Gastroesophageal sphincter (tissue), 3 donors: ENCODE measurements around the gene SLAMF1.

Experiments used
- POLR2A ChIP-seq, 2 donors: fragments of 450-650 bp; IDR thresholded peaks; one replicate each; pipeline ENCODE4 v1.6.1; 2017; ENCODE audit warnings: antibody characterized with exemption in 2 of 2, mild to moderate bottlenecking in 2 of 2, moderate library complexity in 1 of 2
- POLR2AphosphoS5 ChIP-seq: sonication (generic); formaldehyde crosslinking; IDR thresholded peaks from one replicate; pipeline ENCODE4 v1.6.1; 2017; ENCODE audit warnings: antibody characterized with exemption
- TF ChIP-seq, protein P1 (sequence below), 4 experiments: fragments of 200-600 bp in 2 of 4; fragments of 450-650 bp in 2 of 4; sonication (generic) in 1 of 4; IDR thresholded peaks; one replicate each; pipeline ENCODE4 v1.5.1; 2017 to 2019; ENCODE audit warnings: antibody characterized with exemption in 4 of 4, mild to moderate bottlenecking in 2 of 4, moderate library complexity in 2 of 4

GRCh38 chr1:160652924-160653619, 6.2 kb upstream of the SLAMF1 start:
- TF ChIP-seq POLR2A (IDR thresholded peaks at IDR 0.05), result no peak
- TF ChIP-seq, protein P1, sequence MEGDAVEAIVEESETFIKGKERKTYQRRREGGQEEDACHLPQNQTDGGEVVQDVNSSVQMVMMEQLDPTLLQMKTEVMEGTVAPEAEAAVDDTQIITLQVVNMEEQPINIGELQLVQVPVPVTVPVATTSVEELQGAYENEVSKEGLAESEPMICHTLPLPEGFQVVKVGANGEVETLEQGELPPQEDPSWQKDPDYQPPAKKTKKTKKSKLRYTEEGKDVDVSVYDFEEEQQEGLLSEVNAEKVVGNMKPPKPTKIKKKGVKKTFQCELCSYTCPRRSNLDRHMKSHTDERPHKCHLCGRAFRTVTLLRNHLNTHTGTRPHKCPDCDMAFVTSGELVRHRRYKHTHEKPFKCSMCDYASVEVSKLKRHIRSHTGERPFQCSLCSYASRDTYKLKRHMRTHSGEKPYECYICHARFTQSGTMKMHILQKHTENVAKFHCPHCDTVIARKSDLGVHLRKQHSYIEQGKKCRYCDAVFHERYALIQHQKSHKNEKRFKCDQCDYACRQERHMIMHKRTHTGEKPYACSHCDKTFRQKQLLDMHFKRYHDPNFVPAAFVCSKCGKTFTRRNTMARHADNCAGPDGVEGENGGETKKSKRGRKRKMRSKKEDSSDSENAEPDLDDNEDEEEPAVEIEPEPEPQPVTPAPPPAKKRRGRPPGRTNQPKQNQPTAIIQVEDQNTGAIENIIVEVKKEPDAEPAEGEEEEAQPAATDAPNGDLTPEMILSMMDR (IDR thresholded peaks at IDR 0.05), result no peak
- no peak for TF ChIP-seq POLR2AphosphoS5
